WERI-Rb-1 (cell line): Measurements from ENCODE around the gene CRYBG3.
A peak's percentile ranks its signal among the peaks of the same experiment; 100 is the strongest.

Experiments used
- DNase-seq: peaks from one replicate; pipeline ENCODE4 v3.0.0-alpha.2; 2020
- H3K27ac ChIP-seq: fragments of 250-450 bp; sonication (Bioruptor Pico); 2 replicates; pipeline ENCODE4 v1.5.1; 2020; ENCODE audit warnings: mild to moderate bottlenecking, moderate library complexity
- H3K27me3 ChIP-seq: fragments of 250-450 bp; sonication (Bioruptor Pico); 2 replicates; pipeline ENCODE4 v1.5.1; 2021; ENCODE audit warnings: mild to moderate bottlenecking, low read depth, moderate library complexity; ENCODE audit not compliant: insufficient read depth, severe bottlenecking
- H3K36me3 ChIP-seq: fragments of 250-450 bp; sonication (Bioruptor Pico); 2 replicates; pipeline ENCODE4 v1.5.1; 2020; ENCODE audit warnings: mild to moderate bottlenecking, moderate library complexity
- H3K4me3 ChIP-seq: 2 replicates; pipeline ENCODE4 v1.5.1; 2011; ENCODE audit warnings: low read depth, mild to moderate bottlenecking, control low read depth, low read length
- H3K9me3 ChIP-seq: fragments of 250-450 bp; sonication (Bioruptor Pico); 2 replicates; pipeline ENCODE4 v1.5.1; 2021; ENCODE audit warnings: mild to moderate bottlenecking, moderate library complexity; ENCODE audit not compliant: severe bottlenecking
- CTCF ChIP-seq: IDR thresholded peaks from 2 replicates; pipeline ENCODE4 v1.5.1; 2011; ENCODE audit warnings: low read depth, mild to moderate bottlenecking, control low read depth, inconsistent platforms, low read length

CRYBG3 gene

DNA sequence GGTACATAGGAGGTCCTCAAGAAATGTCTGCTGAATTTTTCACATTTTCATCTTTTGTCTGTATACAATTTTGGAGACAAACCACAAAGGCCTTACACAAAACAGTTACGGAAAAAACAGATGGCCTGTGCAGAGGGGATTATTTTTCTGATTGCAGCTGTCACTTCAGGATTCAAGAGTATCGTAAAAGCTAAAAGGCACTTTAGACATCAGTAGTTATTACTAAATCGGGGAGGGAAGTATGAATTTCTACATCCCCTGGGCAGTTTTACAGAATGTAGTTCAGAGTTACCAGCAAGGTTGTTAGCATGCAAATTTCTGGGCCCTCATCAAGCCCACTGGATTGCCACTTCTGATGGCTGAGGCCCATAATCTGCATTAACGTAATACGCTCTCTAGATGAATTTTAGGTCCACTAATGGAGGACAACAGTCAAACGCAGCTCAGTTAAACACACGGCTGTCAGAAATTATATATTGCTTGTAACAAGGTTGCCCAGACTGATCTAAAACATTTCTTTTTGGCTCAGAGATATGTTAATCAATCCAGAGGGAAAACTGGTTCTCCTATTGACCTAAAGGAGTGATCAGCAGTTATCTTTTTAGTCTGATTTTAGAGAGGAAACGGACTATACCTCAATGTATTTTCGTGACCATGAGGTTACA, 149.3 kb downstream of the CRYBG3 start:
- Histone ChIP-seq H3K36me3 (peaks cover 18% of the 10 kb centered on the region), H3K4me3 (peak overlapping the region; percentile 52), H3K27ac (peak overlapping the region; percentile 84), H3K27me3 (no peaks in the 10 kb centered on the region), H3K9me3 (no peaks in the 10 kb centered on the region)
- no peak for TF ChIP-seq CTCF
- no peak for DNase-seq

GRCh38 chr3:97971679-97972567, 150.1 kb downstream of the CRYBG3 start, which contains the start of gene RIOX2:
TSS of gene RIOX2 (minus strand) at chr3:97972431. CDS start at chr3:97967593, 4,838 bp downstream.
- H3K27me3 ChIP-seq = no peaks in the 10 kb centered on the region
- H3K4me3 ChIP-seq = peak within 1 kb of the TSS; percentile 52
- no peaks in the 10 kb centered on the region for H3K9me3 ChIP-seq
- TF ChIP-seq CTCF = peak; percentile 1; the same call in 1 of the 2 replicates
- peak within 1 kb of the TSS; percentile 84 for H3K27ac ChIP-seq
- peaks cover 10% of the 10 kb centered on the region for H3K36me3 ChIP-seq
- DNase-seq = peak; percentile 73

- Histone ChIP-seq H3K27me3 (no peaks in the 10 kb centered on the region), H3K27ac (peak overlapping the region; percentile 56), H3K4me3 (peak overlapping the region; percentile 52), H3K9me3 (no peaks in the 10 kb centered on the region), H3K36me3 (no peaks in the 10 kb centered on the region; the same call in 1 of the 2 replicates)
- no peak for TF ChIP-seq CTCF
- DNase-seq = no peak
These were observed 151.2 kb downstream of the CRYBG3 start for GRCh38 chr3:97972976-97973375.

GRCh38 chr3:97974996-97975395, 153.2 kb downstream of the CRYBG3 start:
- no peak for DNase-seq
- H3K36me3 ChIP-seq = no peaks in the 10 kb centered on the region
- no peak overlapping the region for H3K4me3 ChIP-seq
- no peaks in the 10 kb centered on the region for H3K9me3 ChIP-seq
- no peak overlapping the region for H3K27ac ChIP-seq
- TF ChIP-seq CTCF = no peak
- H3K27me3 ChIP-seq = no peaks in the 10 kb centered on the region

DNA sequence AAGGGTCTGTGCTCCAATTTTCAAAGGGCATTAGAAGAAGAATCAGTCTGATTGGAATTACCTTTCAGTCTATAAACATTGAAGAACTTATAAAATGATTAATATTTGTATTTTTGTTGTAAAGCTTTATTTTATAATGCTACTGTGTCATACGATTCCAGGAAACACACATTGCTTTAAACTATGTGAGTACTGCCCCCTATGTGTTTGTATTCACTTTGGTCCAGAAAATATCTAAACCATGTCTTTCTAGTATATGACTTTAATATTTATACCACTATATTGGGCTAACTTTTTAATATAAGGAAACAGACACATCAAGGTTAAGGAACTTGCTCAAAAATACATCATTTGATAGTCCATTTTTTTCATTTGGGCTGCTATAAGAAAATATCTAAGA, 153.7 kb downstream of the CRYBG3 start:
- no peak overlapping the region for H3K4me3 ChIP-seq

More for the DNA sequence above, 153.7 kb downstream of the CRYBG3 start:
- Histone ChIP-seq H3K9me3 (no peaks in the 10 kb centered on the region), H3K27ac (no peak overlapping the region), H3K36me3 (no peaks in the 10 kb centered on the region), H3K27me3 (no peaks in the 10 kb centered on the region)
- no peak for TF ChIP-seq CTCF
- no peak for DNase-seq
